ENCODE results near the gene ESPN. TPM values are rescaled to one million over a fixed set of nuclear protein-coding genes. Genes with fewer than 3 reads are reported as not detected.

The ESPN gene
- total RNA-seq, 1 donor from 2014 or later = 54.0 TPM

GRCh38 chr1:6505367-6506209 is 81.0 kb downstream of the ESPN start:
- TF ChIP-seq CTCF (IDR thresholded peaks at IDR 0.05; ENCODE audit: unreplicated experiment) = no peak
- no peak for DNase-seq (ENCODE audit: low spot score, unreplicated experiment)
- no peak overlapping the region for H3K4me3 Mint-ChIP-seq (ENCODE audit: low read depth)
- no peaks in the 10 kb centered on the region for H3K4me1 Mint-ChIP-seq (ENCODE audit: low read depth)
- H3K27ac Mint-ChIP-seq = no peak overlapping the region
- H3K36me3 Mint-ChIP-seq (ENCODE audit: insufficient read depth) = no peaks in the 10 kb centered on the region
- peaks cover 23% of the 10 kb centered on the region for H3K27me3 Mint-ChIP-seq
- no peaks in the 10 kb centered on the region for H3K9me3 Mint-ChIP-seq (ENCODE audit: low read depth)

GRCh38 chr1:6506210-6507036 is 81.8 kb downstream of the ESPN start:
- no peak for DNase-seq (ENCODE audit: low spot score, unreplicated experiment)
- Mint-ChIP-seq H3K9me3 (ENCODE audit: low read depth) (no peaks in the 10 kb centered on the region), H3K4me3 (ENCODE audit: low read depth) (no peak overlapping the region), H3K27ac (no peak overlapping the region), H3K27me3 (peaks cover 14% of the 10 kb centered on the region), H3K4me1 (ENCODE audit: low read depth) (no peaks in the 10 kb centered on the region), H3K36me3 (ENCODE audit: insufficient read depth) (no peaks in the 10 kb centered on the region)
- no peak for TF ChIP-seq CTCF (IDR thresholded peaks at IDR 0.05; ENCODE audit: unreplicated experiment)

- Mint-ChIP-seq H3K9me3 (ENCODE audit: low read depth) (no peaks in the 10 kb centered on the region), H3K27ac (no peak overlapping the region), H3K4me1 (ENCODE audit: low read depth) (no peaks in the 10 kb centered on the region), H3K27me3 (peaks cover 9% of the 10 kb centered on the region), H3K36me3 (ENCODE audit: insufficient read depth) (no peaks in the 10 kb centered on the region), H3K4me3 (ENCODE audit: low read depth) (no peak overlapping the region)
- TF ChIP-seq CTCF (IDR thresholded peaks at IDR 0.05; ENCODE audit: unreplicated experiment) = no peak
- DNase-seq (ENCODE audit: low spot score, unreplicated experiment) = no peak
Observed at GRCh38 chr1:6507037-6507428, 82.5 kb downstream of the ESPN start.

GRCh38 chr1:6507461-6507911 is 82.9 kb downstream of the ESPN start:
- Mint-ChIP-seq H3K36me3 (ENCODE audit: insufficient read depth) (no peaks in the 10 kb centered on the region), H3K4me3 (ENCODE audit: low read depth) (no peak overlapping the region), H3K27ac (no peak overlapping the region), H3K27me3 (peaks cover 9% of the 10 kb centered on the region), H3K4me1 (ENCODE audit: low read depth) (no peaks in the 10 kb centered on the region), H3K9me3 (ENCODE audit: low read depth) (no peaks in the 10 kb centered on the region)
- no peak for DNase-seq (ENCODE audit: low spot score, unreplicated experiment)
- no peak for TF ChIP-seq CTCF (IDR thresholded peaks at IDR 0.05; ENCODE audit: unreplicated experiment)

GRCh38 chr1:6508154-6508815 is 83.7 kb downstream of the ESPN start:
- no peak for DNase-seq (ENCODE audit: low spot score, unreplicated experiment)
- peaks cover 9% of the 10 kb centered on the region for H3K27me3 Mint-ChIP-seq
- TF ChIP-seq CTCF (IDR thresholded peaks at IDR 0.05; ENCODE audit: unreplicated experiment) = no peak
- no peaks in the 10 kb centered on the region for H3K9me3 Mint-ChIP-seq (ENCODE audit: low read depth)
- no peak overlapping the region for H3K27ac Mint-ChIP-seq
- H3K4me3 Mint-ChIP-seq (ENCODE audit: low read depth) = no peak overlapping the region
- no peaks in the 10 kb centered on the region for H3K4me1 Mint-ChIP-seq (ENCODE audit: low read depth)
- no peaks in the 10 kb centered on the region for H3K36me3 Mint-ChIP-seq (ENCODE audit: insufficient read depth)
